Tibial nerve (tissue), 4 donors: ENCODE results near the gene EME2. TPM values are rescaled to one million over a fixed set of nuclear protein-coding genes. Genes with fewer than 3 reads are reported as not detected.

Experiments
- DNase-seq, 2 donors: peaks; one replicate each; pipeline ENCODE4 v3.0.0-alpha.2; 2019; ENCODE audit warnings: low spot score in 2 of 2
- H3K27ac ChIP-seq, 4 donors: fragments of 200-600 bp; sonication (generic) in 3 of 4; one replicate each; pipeline ENCODE4 v1.5.1; 2017 to 2019; ENCODE audit warnings: mild to moderate bottlenecking in 1 of 4
- H3K27me3 ChIP-seq, 2 donors: fragments of 200-600 bp; sonication (generic) in 1 of 2; one replicate each; pipeline versions ENCODE4 v1.5.1 to v1.6.0; 2017 to 2019
- H3K36me3 ChIP-seq, 3 donors: fragments of 200-600 bp; sonication (generic); one replicate each; pipeline ENCODE4 v1.5.1; 2018 to 2019
- H3K4me1 ChIP-seq, 4 donors: fragments of 200-600 bp; sonication (generic) in 3 of 4; one replicate each; pipeline ENCODE4 v1.5.1; 2017 to 2019
- H3K4me3 ChIP-seq, 4 donors: fragments of 200-600 bp; sonication (generic) in 3 of 4; one replicate each; pipeline ENCODE4 v1.5.1; 2017 to 2019; ENCODE audit warnings: mild to moderate bottlenecking in 1 of 4, moderate library complexity in 1 of 4
- H3K9me3 ChIP-seq, 4 donors: fragments of 200-600 bp; sonication (generic) in 3 of 4; one replicate each; pipeline ENCODE4 v1.5.1; 2017 to 2019
- CTCF ChIP-seq, 5 experiments: fragments of 200-600 bp in 3 of 5; fragments of 450-650 bp in 2 of 5; sonication (generic) in 3 of 5; IDR thresholded peaks; one replicate each; pipeline ENCODE4 v1.5.1; 2016 to 2019; ENCODE audit warnings: antibody characterized with exemption in 5 of 5, mild to moderate bottlenecking in 3 of 5, moderate library complexity in 2 of 5
- EP300 ChIP-seq, 2 donors: sonication (generic); formaldehyde crosslinking; IDR thresholded peaks; one replicate each; pipeline ENCODE4 v1.6.1; 2017; ENCODE audit warnings: antibody characterized with exemption in 2 of 2, mild to moderate bottlenecking in 1 of 2
- POLR2A ChIP-seq, 2 donors: fragments of 450-650 bp; IDR thresholded peaks; one replicate each; pipeline ENCODE4 v1.6.1; 2017; ENCODE audit warnings: antibody characterized with exemption in 2 of 2, mild to moderate bottlenecking in 2 of 2, moderate library complexity in 2 of 2
- WGBS, 2 donors: methylation state at CpG; one replicate each; pipeline ENCODE4 v1.1.5; 2018; 5-methylcytosine and 5-hydroxymethylcytosine counted together
- total RNA-seq, 4 donors: library from RNA; depleted of rRNA; stranded (reverse); fragments of >200 nt; gene quantifications; one replicate each; pipeline ENCODE4 v1.1.0, GENCODE V29; 2016

EME2 gene
- total RNA-seq, 4 donors from 2014 or later = 13.2 to 41.4 (median 17.7) TPM

GRCh38 chr16:1777375-1778199, 5.0 kb downstream of the EME2 start:
- H3K36me3 ChIP-seq = peaks cover 0 to 64% (median 0%) of the 10 kb centered on the region in 3 donors
- WGBS, 2 donors = 82 to 86% methylated on average over 12 to 28 of the region's 36 CpGs
- peaks cover 0 to 55% (median 22%) of the 10 kb centered on the region in 4 donors for H3K4me1 ChIP-seq

GRCh38 chr16:1778200-1779179, 5.9 kb downstream of the EME2 start:
- Histone ChIP-seq H3K36me3 (peaks cover 0 to 64% (median 0%) of the 10 kb centered on the region in 3 donors), H3K4me1 (peaks cover 0 to 58% (median 23%) of the 10 kb centered on the region in 4 donors), H3K27me3 (no peaks in the 10 kb centered on the region), H3K27ac (no peak overlapping the region), H3K4me3 (no peak overlapping the region), H3K9me3 (no peaks in the 10 kb centered on the region)
- WGBS, 2 donors = 76 to 82% methylated on average over 26 to 34 of the region's 34 CpGs
- no peak for TF ChIP-seq CTCF (IDR thresholded peaks at IDR 0.05)
- DNase-seq = no peak

More at GRCh38 chr16:1777375-1778199, 5.0 kb downstream of the EME2 start:
- no peaks in the 10 kb centered on the region for H3K27me3 ChIP-seq
- no peak overlapping the region for H3K4me3 ChIP-seq
- TF ChIP-seq EP300 (IDR thresholded peaks at IDR 0.05) (no peak), CTCF (IDR thresholded peaks at IDR 0.05) (no peak), POLR2A (IDR thresholded peaks at IDR 0.05) (no peak)
- no peaks in the 10 kb centered on the region for H3K9me3 ChIP-seq
- no peak for DNase-seq
- no peak overlapping the region for H3K27ac ChIP-seq

- 74 to 77% methylated on average over 6 to 8 of the region's 8 CpGs for WGBS, 2 donors
- Histone ChIP-seq H3K27ac (no peak overlapping the region), H3K4me1 (peaks cover 0 to 58% (median 24%) of the 10 kb centered on the region in 4 donors), H3K9me3 (no peaks in the 10 kb centered on the region), H3K36me3 (peaks cover 0 to 64% (median 0%) of the 10 kb centered on the region in 3 donors), H3K4me3 (no peak overlapping the region), H3K27me3 (no peaks in the 10 kb centered on the region)
- no peak for TF ChIP-seq CTCF (IDR thresholded peaks at IDR 0.05)
- no peak for TF ChIP-seq EP300 (IDR thresholded peaks at IDR 0.05)
- no peak for TF ChIP-seq POLR2A (IDR thresholded peaks at IDR 0.05)
- DNase-seq = no peak
Observed at GRCh38 chr16:1779234-1779701, 6.7 kb downstream of the EME2 start.

GRCh38 chr16:1779741-1780676, 7.4 kb downstream of the EME2 start:
- TF ChIP-seq CTCF (IDR thresholded peaks at IDR 0.05) = no peak
- TF ChIP-seq EP300 (IDR thresholded peaks at IDR 0.05) = no peak
- no peak for TF ChIP-seq POLR2A (IDR thresholded peaks at IDR 0.05)
- Histone ChIP-seq H3K27me3 (no peaks in the 10 kb centered on the region), H3K4me1 (peaks cover 0 to 58% (median 22%) of the 10 kb centered on the region in 4 donors), H3K4me3 (no peak overlapping the region), H3K9me3 (no peaks in the 10 kb centered on the region), H3K36me3 (peaks cover 0 to 62% (median 0%) of the 10 kb centered on the region in 3 donors), H3K27ac (no peak overlapping the region)
- 67 to 74% methylated on average over 16 to 25 of the region's 27 CpGs for WGBS, 2 donors
- DNase-seq = no peak
